H1 (cell line): ENCODE results near the gene TMBIM6. TPM values are rescaled to one million over a fixed set of nuclear protein-coding genes. Genes with fewer than 3 reads are reported as not detected.

Experiments
- CTCF ChIA-PET: fragments of 300-600 bp; sonication (Branson Sonifier 250); formaldehyde crosslinking; loops from one replicate; lab custom pipeline; 2021; ENCODE audit not compliant: partially characterized antibody; lab: Charles Lee
- POLR2A ChIA-PET: fragments of 300-600 bp; sonication (Branson Sonifier 250); formaldehyde crosslinking; loops from one replicate; lab custom pipeline; 2021; ENCODE audit warnings: inconsistent platforms; ENCODE audit not compliant: partially characterized antibody; lab: Charles Lee
- DNase-seq, 2 experiments: peaks; one replicate each; pipeline versions ENCODE4 v3.0.0 to v3.0.0-alpha.2; 2010 to 2022; ENCODE audit warnings: low spot score in 2 of 2, low read depth in 1 of 2, mixed read lengths in 1 of 2
- FAIRE-seq: peaks from 2 replicates; lab custom pipeline; 2011; peaks lifted over from hg19 to GRCh38; lab: Jason Lieb, UNC
- H2AFZ ChIP-seq: 2 replicates; pipeline ENCODE4 v1.8.1; 2012; ENCODE audit warnings: low read length, inconsistent platforms
- H2AK5ac ChIP-seq: 2 replicates; pipeline ENCODE4 v1.6.1; 2013; ENCODE audit warnings: low read depth, low read length
- H2BK120ac ChIP-seq: replicated peaks from 2 replicates; pipeline ENCODE3; 2013; ENCODE audit warnings: low read depth, low read length, inconsistent platforms
- H2BK12ac ChIP-seq: 2 replicates; pipeline ENCODE4 v1.6.1; 2013; ENCODE audit warnings: low read depth, low read length
- H2BK15ac ChIP-seq: 2 replicates; pipeline ENCODE4 v1.6.1; 2013; ENCODE audit warnings: low read length
- H2BK20ac ChIP-seq: 2 replicates; pipeline ENCODE4 v1.6.1; 2013; ENCODE audit warnings: low read length
- H2BK5ac ChIP-seq: 2 replicates; pipeline ENCODE4 v1.6.1; 2013; ENCODE audit warnings: low read depth, low read length
- H3K14ac ChIP-seq: 2 replicates; pipeline ENCODE4 v1.6.1; 2013; ENCODE audit warnings: inconsistent platforms; ENCODE audit not compliant: insufficient read length
- H3K18ac ChIP-seq: 2 replicates; pipeline ENCODE4 v1.6.1; 2013; ENCODE audit warnings: low read length; ENCODE audit errors: extremely low read depth
- H3K23ac ChIP-seq: 2 replicates; pipeline ENCODE4 v1.6.1; 2013; ENCODE audit warnings: inconsistent platforms; ENCODE audit not compliant: insufficient read length
- H3K23me2 ChIP-seq: 2 replicates; pipeline ENCODE4 v1.6.1; 2013; ENCODE audit warnings: low read depth, low read length
- H3K27ac ChIP-seq: 2 replicates; pipeline ENCODE4 v1.6.1; 2011; ENCODE audit warnings: low read depth, low read length, inconsistent platforms
- H3K27me3 ChIP-seq, 4 experiments: replicated peaks in 1 of 4; 1 replicate in 1 of 4; 2 replicates in 3 of 4; pipeline versions ENCODE4 v1.6.1 to v1.8.1; 2011 to 2013; ENCODE audit warnings: low read length in 3 of 4, mild to moderate bottlenecking in 3 of 4, inconsistent platforms in 2 of 4, mixed read lengths in 2 of 4, moderate library complexity in 1 of 4; ENCODE audit not compliant: control insufficient read depth in 3 of 4, insufficient read depth in 3 of 4; ENCODE audit errors: extremely low read depth in 1 of 4
- H3K36me3 ChIP-seq, 4 experiments: 2 replicates each; pipeline versions ENCODE4 v1.6.1 to v1.8.1; 2011 to 2013; ENCODE audit warnings: mild to moderate bottlenecking in 4 of 4, low read length in 3 of 4, moderate library complexity in 2 of 4, control low read depth in 1 of 4, inconsistent platforms in 1 of 4; ENCODE audit not compliant: insufficient read depth in 4 of 4, control insufficient read depth in 2 of 4
- H3K4ac ChIP-seq: replicated peaks from 2 replicates; pipeline ENCODE3; 2013; ENCODE audit warnings: low read length, low read depth, mixed read lengths, inconsistent platforms; ENCODE audit not compliant: insufficient read length
- H3K4me1 ChIP-seq, 4 experiments: replicated peaks in 1 of 4; 1 replicate in 1 of 4; 2 replicates in 3 of 4; pipeline versions ENCODE4 v1.6.1 to v1.8.1; 2011 to 2013; ENCODE audit warnings: low read length in 3 of 4, inconsistent platforms in 2 of 4, mixed read lengths in 1 of 4; ENCODE audit not compliant: insufficient read depth in 4 of 4, control insufficient read depth in 3 of 4
- H3K4me2 ChIP-seq, 2 experiments: 2 replicates each; pipeline versions ENCODE4 v1.6.1 to v1.8.1; 2011 to 2013; ENCODE audit warnings: low read depth in 2 of 2, low read length in 2 of 2, control low read depth in 1 of 2, inconsistent platforms in 1 of 2, mild to moderate bottlenecking in 1 of 2; ENCODE audit not compliant: insufficient read depth in 1 of 2
- H3K4me3 ChIP-seq, 4 experiments: fragments of 200-600, 300-600 bp in 1 of 4; sonication (generic), shearing (Covaris generic), sonication (Bioruptor Twin) in 1 of 4; 2 replicates each; pipeline versions ENCODE4 v1.5.1 to v1.8.1; 2011 to 2016; ENCODE audit warnings: low read length in 4 of 4, low read depth in 3 of 4, control low read depth in 2 of 4, inconsistent platforms in 2 of 4, mild to moderate bottlenecking in 2 of 4, mixed read lengths in 1 of 4, moderate library complexity in 1 of 4; ENCODE audit not compliant: insufficient read depth in 2 of 4; ENCODE audit errors: extremely low read depth in 1 of 4
- H3K56ac ChIP-seq: replicated peaks from 2 replicates; pipeline ENCODE3; 2013; ENCODE audit warnings: low read depth, mild to moderate bottlenecking, mixed read lengths, low read length, inconsistent platforms; ENCODE audit not compliant: insufficient read length
- H3K79me1 ChIP-seq: 2 replicates; pipeline ENCODE4 v1.6.1; 2013; ENCODE audit warnings: low read depth, low read length, control low read depth
- H3K79me2 ChIP-seq, 2 experiments: 2 replicates each; pipeline versions ENCODE4 v1.6.1 to v1.8.1; 2012 to 2013; ENCODE audit warnings: low read length in 2 of 2, mild to moderate bottlenecking in 2 of 2, inconsistent platforms in 1 of 2; ENCODE audit not compliant: insufficient read depth in 2 of 2, control insufficient read depth in 1 of 2
- H3K9ac ChIP-seq, 4 experiments: replicated peaks in 1 of 4; 1 replicate in 1 of 4; 2 replicates in 3 of 4; pipeline versions ENCODE4 v1.6.1 to v1.8.1; 2011 to 2013; ENCODE audit warnings: low read depth in 3 of 4, low read length in 3 of 4, control low read depth in 2 of 4, mild to moderate bottlenecking in 2 of 4, moderate library complexity in 2 of 4, inconsistent platforms in 1 of 4; ENCODE audit errors: extremely low read depth in 1 of 4
- H3K9me3 ChIP-seq, 2 experiments: 2 replicates each; pipeline versions ENCODE4 v1.6.1 to v1.8.1; 2012 to 2013; ENCODE audit warnings: mild to moderate bottlenecking in 2 of 2, moderate library complexity in 2 of 2, control low read depth in 1 of 2, inconsistent platforms in 1 of 2, low read depth in 1 of 2, low read length in 1 of 2, mixed read lengths in 1 of 2; ENCODE audit not compliant: insufficient read depth in 2 of 2
- H4K20me1 ChIP-seq, 2 experiments: replicated peaks in 1 of 2; 2 replicates each; pipeline versions ENCODE3 to v1.8.1; 2011 to 2013; ENCODE audit warnings: inconsistent platforms in 2 of 2, low read length in 2 of 2, mild to moderate bottlenecking in 1 of 2; ENCODE audit not compliant: insufficient read depth in 2 of 2, control insufficient read depth in 1 of 2
- H4K5ac ChIP-seq: 2 replicates; pipeline ENCODE4 v1.6.1; 2013; ENCODE audit warnings: low read length, low read depth, mixed read lengths, inconsistent platforms; ENCODE audit not compliant: insufficient read length
- H4K8ac ChIP-seq: 2 replicates; pipeline ENCODE4 v1.8.0; 2013; ENCODE audit warnings: mild to moderate bottlenecking, moderate library complexity, low read length, inconsistent platforms; ENCODE audit not compliant: insufficient read depth; ENCODE audit errors: extremely low read depth
- H4K91ac ChIP-seq: replicated peaks from 2 replicates; pipeline ENCODE3; 2013; ENCODE audit warnings: low read length, mixed read lengths, inconsistent platforms; ENCODE audit not compliant: insufficient read length
- CEBPB ChIP-seq: IDR thresholded peaks from 2 replicates; pipeline ENCODE4 v1.6.1; 2012; ENCODE audit warnings: low read depth, low read length
- CHD1 ChIP-seq: IDR thresholded peaks from 2 replicates; pipeline ENCODE4 v1.6.1; 2012; ENCODE audit warnings: low read depth, low read length, improper control_type of control experiment
- KDM5A ChIP-seq: fragments of 200-600 bp; IDR thresholded peaks from 2 replicates; pipeline ENCODE4 v1.7.1; 2012; ENCODE audit warnings: mild to moderate bottlenecking, low read length, inconsistent platforms, mixed read lengths
- SAP30 ChIP-seq: fragments of 300-600 bp; sonication (generic); IDR thresholded peaks from 2 replicates; pipeline ENCODE4 v1.7.1; 2012; ENCODE audit warnings: low read length, moderate library complexity, mild to moderate bottlenecking, inconsistent platforms; ENCODE audit not compliant: insufficient read depth, insufficient replicate concordance
- SIX5 ChIP-seq: IDR thresholded peaks from 2 replicates; pipeline ENCODE4 v1.6.1; 2011; ENCODE audit warnings: mild to moderate bottlenecking, low read depth, low read length
- SP1 ChIP-seq: IDR thresholded peaks from 2 replicates; pipeline ENCODE4 v1.6.1; 2011; ENCODE audit warnings: low read depth, low read length
- TAF7 ChIP-seq: optimal IDR thresholded peaks from 2 replicates; pipeline ENCODE3; 2011; ENCODE audit warnings: low read depth, mild to moderate bottlenecking, inconsistent platforms, low read length, moderate library complexity, borderline replicate concordance
- WGBS, 2 experiments: shearing (Covaris generic) in 1 of 2; methylation state at CpG; one replicate each; pipeline versions ENCODE4 v1.1.6 to v1.1.7; 2013 to 2015; ENCODE audit warnings: low lambda C conversion rate in 2 of 2, mixed read lengths in 2 of 2, inconsistent platforms in 1 of 2, low coverage in 1 of 2, missing lambda C conversion rate in 1 of 2; ENCODE audit not compliant: insufficient replicate concordance in 2 of 2, insufficient coverage in 1 of 2, insufficient read length in 1 of 2; ENCODE audit errors: extremely low coverage in 1 of 2, missing lambda C conversion rate in 1 of 2; 5-methylcytosine and 5-hydroxymethylcytosine counted together
- polyA plus RNA-seq, 7 experiments: library from polyadenylated mRNA; depleted of rRNA in 3 of 7; stranded (reverse) in 5 of 7; unstranded in 2 of 7; fragments of >200 nt in 5 of 7; fragments of 200-250 nt in 2 of 7; gene quantifications; 1 replicate in 5 of 7; 2 replicates in 1 of 7; 4 replicates in 1 of 7; pipeline versions ENCODE4 v1.2.1 to v1.2.3, GENCODE V29; 2011 to 2013; ENCODE audit warnings: missing spikeins in 2 of 7, mixed read lengths in 2 of 7
- total RNA-seq: library from RNA; stranded (reverse); fragmentation: NEBNext Ultra II Directional; extraction: Animal tissue kit (Norgen Biotek cat#: 25700); gene quantifications from 2 replicates; pipeline ENCODE4 v1.2.1, GENCODE V29; 2021
- TF ChIP-seq, protein P1 (sequence below): IDR thresholded peaks from 2 replicates; pipeline ENCODE4 v1.6.1; 2012; ENCODE audit warnings: low read length, inconsistent platforms

The TMBIM6 gene
- total and polyA plus RNA-seq, 2 of the 8 experiments (the other 6 are each of a cell fraction or from before 2014, with no cell fraction given) = 423 to 556 TPM

DNA sequence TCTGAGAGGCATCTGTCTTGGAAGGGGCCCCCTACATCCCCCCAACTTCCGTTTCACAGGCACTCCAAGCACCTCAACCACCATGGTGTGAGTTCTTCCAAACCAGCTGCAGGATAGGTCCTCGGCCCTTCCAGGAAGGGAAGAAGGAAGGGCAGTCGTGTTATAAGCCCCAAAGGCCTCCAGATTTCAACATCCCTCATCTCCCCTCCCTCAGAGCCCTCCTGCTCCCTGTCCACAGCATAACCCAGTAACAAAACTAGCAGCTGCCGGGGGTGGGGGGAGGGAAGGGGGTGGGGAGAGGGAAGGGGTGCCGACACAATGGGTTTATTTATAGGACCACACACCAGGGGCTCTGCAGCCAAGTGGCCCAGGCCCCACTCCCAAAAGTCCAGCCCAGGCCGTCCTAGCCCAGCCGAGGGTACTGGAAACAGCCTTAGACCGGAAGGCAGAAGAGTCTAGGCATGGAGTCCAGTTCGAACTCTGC is 68.6 kb downstream of the TMBIM6 start:
- Histone ChIP-seq H3K23me2 (no peaks in the 10 kb centered on the region; the same call in 1 of the 2 replicates), H3K23ac (no peak overlapping the region), H3K36me3 (peaks cover 0 to 8% (median 1%) of the 10 kb centered on the region in 4 experiments; a peak in 4 of 8 replicates), H2BK5ac (peak overlapping the region; percentile 86; the same call in 1 of the 2 replicates), H3K4me2 (peak overlapping the region; percentile 45 to 55; a peak in 3 of 4 replicates), H2BK120ac (no peak overlapping the region), H2BK20ac (0 out of 2 replicates have a peak overlapping the region, but pooled peaks have one; percentile 43), H3K4me1 (peaks cover 16 to 35% (median 22%) of the 10 kb centered on the region in 4 experiments), H3K14ac (no peak overlapping the region), H3K79me1 (peaks cover 7% of the 10 kb centered on the region; the same call in 1 of the 2 replicates), H3K18ac (peak overlapping the region; percentile 71; the same call in 1 of the 2 replicates), H2AFZ (no peak overlapping the region), H4K8ac (no peak overlapping the region), H3K9ac (no peak overlapping the region), H4K91ac (peak overlapping the region; percentile 81), H3K27me3 (no peaks in the 10 kb centered on the region), H3K56ac (no peak overlapping the region), H3K4me3 (peak overlapping the region in 1 of 4 experiments; percentile 22; a peak in 3 of 8 replicates), H3K79me2 (peaks cover 0 to 15% of the 10 kb centered on the region in 2 experiments; a peak in 1 of 4 replicates), H2AK5ac (no peak overlapping the region), H2BK12ac (peak overlapping the region; percentile 77)
- DNase-seq = no peak
- CTCF ChIA-PET = interaction anchor here (0.9 to 6.4 kb wide), 12 partner anchors 10 to 153 kb away, joined by 3 to 44 read pairs (median 6); no protein-coding TSS in a partner anchor
- WGBS, 2 experiments = 71% methylated on average over 4 of the region's 9 CpGs; no CpG with 5 or more reads in 1 of the 2 experiments
- no peak for FAIRE-seq
- TF ChIP-seq CEBPB (no peak), SAP30 (no peak), KDM5A (no peak), CHD1 (no peak), SIX5 (no peak), SP1 (no peak), TAF7 (no peak)
- TF ChIP-seq, protein P1, sequence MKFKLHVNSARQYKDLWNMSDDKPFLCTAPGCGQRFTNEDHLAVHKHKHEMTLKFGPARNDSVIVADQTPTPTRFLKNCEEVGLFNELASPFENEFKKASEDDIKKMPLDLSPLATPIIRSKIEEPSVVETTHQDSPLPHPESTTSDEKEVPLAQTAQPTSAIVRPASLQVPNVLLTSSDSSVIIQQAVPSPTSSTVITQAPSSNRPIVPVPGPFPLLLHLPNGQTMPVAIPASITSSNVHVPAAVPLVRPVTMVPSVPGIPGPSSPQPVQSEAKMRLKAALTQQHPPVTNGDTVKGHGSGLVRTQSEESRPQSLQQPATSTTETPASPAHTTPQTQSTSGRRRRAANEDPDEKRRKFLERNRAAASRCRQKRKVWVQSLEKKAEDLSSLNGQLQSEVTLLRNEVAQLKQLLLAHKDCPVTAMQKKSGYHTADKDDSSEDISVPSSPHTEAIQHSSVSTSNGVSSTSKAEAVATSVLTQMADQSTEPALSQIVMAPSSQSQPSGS = no peak
- TF ChIP-seq, all 59 proteins: peak for 0
- H4K5ac ChIP-seq = peak overlapping the region; percentile 55
- H3K9me3 ChIP-seq = no peaks in the 10 kb centered on the region
- H3K27ac ChIP-seq = peak overlapping the region; percentile 62; the same call in 1 of the 2 replicates
- H2BK15ac ChIP-seq = peak overlapping the region; percentile 74; the same call in 1 of the 2 replicates
- peaks cover 0 to 8% of the 10 kb centered on the region in 2 experiments for H4K20me1 ChIP-seq
- H3K4ac ChIP-seq = no peak overlapping the region
- POLR2A ChIA-PET = interaction anchor here (0.7 to 4.7 kb wide), 10 partner anchors 9 to 69 kb away, joined by 3 to 59 read pairs (median 5); partner anchors contain the start of genes NCKAP5L and TMBIM6
